ENCODE data around the gene PCSK9.

- TF ChIP-seq EZH2 (IDR thresholded peaks at IDR 0.05; ENCODE audit: low read length), result no peak
- no peak for TF ChIP-seq CTCF (optimal IDR thresholded peaks at IDR 0.05 in 1 of 3, IDR thresholded peaks at IDR 0.05 in 1 of 3, conservative IDR thresholded peaks at IDR 0.05 in 1 of 3; ENCODE audit: extremely low read depth in 1 of 3, insufficient read depth in 2 of 3, low read length in 3 of 3)
Measured at GRCh38 chr1:55067914-55068313, 28.6 kb downstream of the PCSK9 start.

Data from keratinocyte (primary cell).